AG09319 (cell line): Measurements from ENCODE around the gene RNF144A.

Experiments used
- DNase-seq: peaks from one replicate; pipeline ENCODE4 v3.0.0-alpha.2; 2010; ENCODE audit warnings: low read depth; ENCODE audit errors: extremely low read depth
- CTCF ChIP-seq: IDR thresholded peaks from 2 replicates; pipeline ENCODE4 v1.5.1; 2011; ENCODE audit warnings: low read depth, mild to moderate bottlenecking, inconsistent platforms, low read length, moderate library complexity

Gene RNF144A

GRCh38 chr2:6951046-6951445, 33.8 kb downstream of the RNF144A start:
- TF ChIP-seq CTCF, result no peak
- DNase-seq, result no peak

GRCh38 chr2:6952101-6952500, 34.9 kb downstream of the RNF144A start:
- DNase-seq, result no peak
- no peak for TF ChIP-seq CTCF

GRCh38 chr2:6954586-6954985, 37.4 kb downstream of the RNF144A start:
- no peak for TF ChIP-seq CTCF

GRCh38 chr2:6955511-6956136, 38.4 kb downstream of the RNF144A start:
- DNase-seq, result no peak
- no peak for TF ChIP-seq CTCF

More at GRCh38 chr2:6954586-6954985, 37.4 kb downstream of the RNF144A start:
- no peak for DNase-seq

- TF ChIP-seq CTCF, result no peak
- no peak for DNase-seq
These were observed 39.4 kb downstream of the RNF144A start for GRCh38 chr2:6956566-6956965.

- no peak for TF ChIP-seq CTCF
- DNase-seq, result no peak
These were observed 40.0 kb downstream of the RNF144A start for GRCh38 chr2:6957031-6957714.

- no peak for TF ChIP-seq CTCF
- DNase-seq, result no peak
These were observed 40.9 kb downstream of the RNF144A start for GRCh38 chr2:6957910-6958615.
